ENCODE measurements around the gene PLET1. TPM values are rescaled to one million over a fixed set of nuclear protein-coding genes. Genes with fewer than 3 reads are reported as not detected.

The PLET1 gene
- total and polyA plus RNA-seq, 2 experiments from 2014 or later, result not detected

DNA sequence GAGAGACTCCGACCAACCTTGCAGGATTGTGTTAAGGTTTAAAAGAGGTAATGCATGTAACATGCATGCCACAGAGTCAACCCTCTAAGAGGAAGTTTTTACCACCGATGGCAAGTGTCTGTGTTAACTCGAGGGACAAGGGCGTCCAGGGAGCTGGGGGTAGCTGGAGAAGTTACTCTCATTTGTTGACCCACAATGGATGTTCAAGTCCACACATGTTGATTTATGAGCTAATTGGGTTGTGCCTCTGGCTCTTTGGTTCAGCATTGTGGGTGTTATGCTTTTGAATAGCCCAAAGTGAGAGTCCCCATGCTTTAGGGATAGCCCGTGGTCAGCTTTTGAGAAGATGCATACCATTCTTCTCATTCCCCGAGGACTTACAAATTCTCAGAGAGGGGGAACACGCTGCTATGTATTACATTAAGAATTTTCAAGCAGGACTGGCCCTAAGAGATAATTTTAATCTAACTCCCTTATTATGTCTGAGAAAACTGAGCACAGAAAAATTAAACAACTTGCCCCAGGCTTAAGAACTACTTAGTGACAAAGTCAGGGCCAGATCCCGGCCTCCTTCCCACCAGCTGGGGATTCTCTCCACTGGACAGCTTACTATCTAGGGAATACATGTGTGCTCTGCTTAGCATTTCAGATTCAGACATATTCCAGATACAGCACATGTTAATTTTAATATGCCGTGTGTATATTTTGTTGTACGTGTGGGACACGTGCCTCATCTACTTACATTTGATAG is 5.2 kb upstream of the PLET1 start:
- no peaks in the 10 kb centered on the region for H3K9me3 ChIP-seq (ENCODE audit: low read depth)
- H3K4me1 ChIP-seq (ENCODE audit: low read depth), result no peaks in the 10 kb centered on the region
- H3K27me3 ChIP-seq, result no peaks in the 10 kb centered on the region
- no peak overlapping the region for H3K4me3 ChIP-seq
- H3K27ac ChIP-seq, result no peak overlapping the region
- H3K36me3 ChIP-seq, result no peaks in the 10 kb centered on the region
- DNase-seq (ENCODE audit: low read depth in 1 of 2, low spot score in 1 of 2), result peak in 1 of 2 donors; percentile 12
- TF ChIP-seq, protein P1, sequence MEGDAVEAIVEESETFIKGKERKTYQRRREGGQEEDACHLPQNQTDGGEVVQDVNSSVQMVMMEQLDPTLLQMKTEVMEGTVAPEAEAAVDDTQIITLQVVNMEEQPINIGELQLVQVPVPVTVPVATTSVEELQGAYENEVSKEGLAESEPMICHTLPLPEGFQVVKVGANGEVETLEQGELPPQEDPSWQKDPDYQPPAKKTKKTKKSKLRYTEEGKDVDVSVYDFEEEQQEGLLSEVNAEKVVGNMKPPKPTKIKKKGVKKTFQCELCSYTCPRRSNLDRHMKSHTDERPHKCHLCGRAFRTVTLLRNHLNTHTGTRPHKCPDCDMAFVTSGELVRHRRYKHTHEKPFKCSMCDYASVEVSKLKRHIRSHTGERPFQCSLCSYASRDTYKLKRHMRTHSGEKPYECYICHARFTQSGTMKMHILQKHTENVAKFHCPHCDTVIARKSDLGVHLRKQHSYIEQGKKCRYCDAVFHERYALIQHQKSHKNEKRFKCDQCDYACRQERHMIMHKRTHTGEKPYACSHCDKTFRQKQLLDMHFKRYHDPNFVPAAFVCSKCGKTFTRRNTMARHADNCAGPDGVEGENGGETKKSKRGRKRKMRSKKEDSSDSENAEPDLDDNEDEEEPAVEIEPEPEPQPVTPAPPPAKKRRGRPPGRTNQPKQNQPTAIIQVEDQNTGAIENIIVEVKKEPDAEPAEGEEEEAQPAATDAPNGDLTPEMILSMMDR (IDR thresholded peaks at IDR 0.05; ENCODE audit: low read depth, low read length), result no peak

DNA sequence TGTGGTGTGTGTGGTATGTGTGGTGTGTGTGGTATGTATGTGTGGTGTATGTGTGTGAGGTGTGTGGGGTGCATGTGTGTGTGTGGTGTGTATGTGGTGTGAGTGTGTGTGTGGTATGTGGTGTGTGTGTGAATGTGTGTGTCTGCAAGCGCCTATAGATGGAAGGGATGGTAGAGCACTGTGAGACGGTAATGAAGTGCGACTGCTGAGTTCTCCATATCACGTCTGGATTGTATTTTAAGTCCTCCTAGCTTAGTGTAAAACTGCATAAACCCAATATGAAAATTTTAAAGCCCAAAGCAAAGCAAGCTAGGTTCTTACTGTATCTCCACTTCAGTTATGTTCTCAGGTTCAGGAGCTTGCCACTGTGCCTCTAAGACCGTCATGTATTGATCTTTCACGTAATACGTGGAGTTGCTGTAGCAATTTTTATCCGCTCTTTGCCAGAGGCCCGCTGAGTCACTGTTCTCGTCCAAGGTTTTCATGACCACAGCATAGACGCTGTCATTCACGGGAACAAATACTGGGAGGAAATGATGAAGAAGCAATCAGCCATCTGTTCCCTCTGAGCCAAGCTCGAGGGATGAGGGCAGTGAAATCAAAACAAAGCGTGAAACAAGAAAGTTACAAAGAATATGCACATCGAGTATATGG is 5.5 kb downstream of the PLET1 start:
- Histone ChIP-seq H3K36me3 (no peaks in the 10 kb centered on the region), H3K27ac (no peak overlapping the region), H3K9me3 (ENCODE audit: low read depth) (no peaks in the 10 kb centered on the region), H3K4me3 (no peak overlapping the region), H3K4me1 (ENCODE audit: low read depth) (no peaks in the 10 kb centered on the region), H3K27me3 (no peaks in the 10 kb centered on the region)
- TF ChIP-seq, protein P1 (IDR thresholded peaks at IDR 0.05; ENCODE audit: low read depth, low read length), result no peak
- peak in 1 of 2 donors; percentile 84 for DNase-seq (ENCODE audit: low read depth in 1 of 2, low spot score in 1 of 2)

DNA sequence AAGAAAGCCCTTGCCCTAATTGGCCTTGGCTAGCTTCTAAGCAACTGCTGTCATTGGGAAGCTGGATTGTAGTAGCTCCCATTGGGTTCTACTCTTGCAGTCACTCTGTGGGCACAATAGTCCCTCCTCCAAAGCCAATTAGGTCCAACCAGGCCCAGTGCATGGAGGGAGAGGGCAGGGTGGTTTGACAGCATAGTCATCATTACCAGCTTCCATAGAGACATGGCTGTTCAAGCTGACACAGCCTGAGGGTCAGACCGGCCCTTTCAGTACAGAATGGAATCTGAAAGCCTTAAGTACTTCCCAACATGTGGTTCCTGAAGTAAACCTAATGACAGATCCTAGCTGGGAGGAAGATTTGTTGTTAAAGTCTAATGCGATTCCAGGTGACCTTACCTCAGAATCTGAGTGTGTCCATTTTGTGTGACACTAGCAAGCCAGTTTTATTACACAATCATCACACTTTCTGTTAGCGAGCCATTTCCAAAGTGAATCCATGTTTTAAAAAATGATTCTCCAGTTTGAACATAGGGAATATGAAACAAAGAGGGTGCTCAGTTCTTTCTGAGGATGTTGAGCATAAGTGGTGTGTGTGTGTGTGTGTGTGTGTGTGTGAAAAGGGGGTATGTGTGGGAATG is 6.9 kb downstream of the PLET1 start:
- H3K9me3 ChIP-seq (ENCODE audit: low read depth), result no peaks in the 10 kb centered on the region
- H3K36me3 ChIP-seq, result no peaks in the 10 kb centered on the region
- H3K27ac ChIP-seq, result no peak overlapping the region
- TF ChIP-seq, protein P1 (IDR thresholded peaks at IDR 0.05; ENCODE audit: low read depth, low read length), result no peak
- no peak overlapping the region for H3K4me3 ChIP-seq
- H3K4me1 ChIP-seq (ENCODE audit: low read depth), result no peaks in the 10 kb centered on the region
- no peak for DNase-seq (ENCODE audit: low read depth in 1 of 2, low spot score in 1 of 2)
- H3K27me3 ChIP-seq, result no peaks in the 10 kb centered on the region

DNA sequence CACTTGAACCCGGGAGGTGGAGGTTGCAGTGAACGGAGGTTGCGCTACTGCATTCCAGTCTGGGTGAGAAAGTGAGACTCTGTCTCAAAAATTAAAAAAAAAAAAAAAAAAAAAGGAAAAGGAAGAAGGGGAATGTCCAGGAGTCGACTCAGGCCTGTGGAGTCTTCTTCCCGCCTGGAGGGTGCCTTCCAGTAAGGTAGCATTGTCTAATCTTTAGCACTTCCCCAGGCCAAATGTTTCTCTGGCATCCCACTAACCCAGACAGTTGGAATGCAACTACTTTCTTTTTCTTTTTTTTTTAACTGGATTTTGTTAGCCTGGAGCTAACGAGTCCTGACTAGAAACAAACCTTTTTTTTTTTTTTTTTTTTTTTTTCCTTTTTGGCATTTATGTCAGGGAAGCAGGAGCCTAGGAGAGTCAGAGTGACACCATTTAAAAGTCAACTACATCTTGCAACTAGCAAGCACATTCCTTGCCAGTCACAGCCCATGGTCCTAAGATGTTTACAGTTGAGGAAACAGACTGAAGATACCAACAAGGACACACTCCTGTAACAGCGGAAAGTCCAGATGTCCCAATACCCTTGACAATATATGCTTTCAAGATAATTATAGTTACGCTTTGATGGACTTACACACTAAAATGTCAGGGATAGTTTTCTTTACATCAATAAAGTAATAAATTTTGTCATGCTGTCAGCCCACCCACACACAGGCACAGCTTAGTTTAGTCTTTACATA is 10.6 kb downstream of the PLET1 start:
- Histone ChIP-seq H3K36me3 (no peaks in the 10 kb centered on the region), H3K9me3 (ENCODE audit: low read depth) (no peaks in the 10 kb centered on the region), H3K27me3 (no peaks in the 10 kb centered on the region), H3K4me1 (ENCODE audit: low read depth) (no peaks in the 10 kb centered on the region), H3K4me3 (no peak overlapping the region), H3K27ac (no peak overlapping the region)
- TF ChIP-seq, protein P1 (IDR thresholded peaks at IDR 0.05; ENCODE audit: low read depth, low read length), result no peak
- DNase-seq (ENCODE audit: low read depth in 1 of 2, low spot score in 1 of 2), result peak in 1 of 2 donors; percentile 66

DNA sequence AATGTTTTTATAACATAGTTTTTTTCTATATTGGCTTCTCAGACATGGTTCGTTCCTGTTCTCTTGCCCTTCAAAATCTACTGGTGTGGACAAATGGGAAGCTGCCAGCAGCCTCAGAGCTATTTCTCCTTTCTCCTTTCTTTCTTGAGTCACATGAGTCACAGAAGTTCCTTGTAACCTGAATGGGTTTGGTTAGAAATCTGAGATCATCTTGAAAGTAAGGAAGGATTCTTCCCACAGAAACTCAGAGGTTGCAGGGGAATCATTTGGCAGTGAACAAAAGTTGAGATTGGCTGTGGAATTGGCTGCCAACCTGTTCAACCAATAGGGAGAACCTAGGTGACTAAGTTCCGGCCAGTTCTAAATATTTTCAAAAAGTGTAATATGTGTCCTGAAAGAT is 12.5 kb downstream of the PLET1 start:
- Histone ChIP-seq H3K27ac (no peak overlapping the region), H3K4me3 (no peak overlapping the region), H3K9me3 (ENCODE audit: low read depth) (no peaks in the 10 kb centered on the region), H3K36me3 (no peaks in the 10 kb centered on the region), H3K4me1 (ENCODE audit: low read depth) (no peaks in the 10 kb centered on the region), H3K27me3 (no peaks in the 10 kb centered on the region)
- TF ChIP-seq, protein P1 (IDR thresholded peaks at IDR 0.05; ENCODE audit: low read depth, low read length), result no peak
- no peak for DNase-seq (ENCODE audit: low read depth in 1 of 2, low spot score in 1 of 2)

Measured in cardiac muscle cell (in vitro differentiated cells and primary cell).